ENCODE measurements around the gene NEK8.

NEK8 gene

GRCh38 chr17:28740406-28741357, 12.1 kb downstream of the NEK8 start:
- in situ Hi-C loops (cut with MboI; ENCODE audit: low pct_unique_long_range_greater_than_20kb, low sequenced_read_pairs): loop anchor here (25.0 kb wide), 1 partner anchor 372 kb away; no protein-coding TSS in a partner anchor

GRCh38 chr17:28741358-28742349, 13.1 kb downstream of the NEK8 start:
- DNase-seq: peak; percentile 96
- in situ Hi-C loops (cut with MboI; ENCODE audit: low pct_unique_long_range_greater_than_20kb, low sequenced_read_pairs): loop anchor here (25.0 kb wide), 1 partner anchor 371 kb away; no protein-coding TSS in a partner anchor

More at GRCh38 chr17:28740406-28741357, 12.1 kb downstream of the NEK8 start:
- DNase-seq: no peak

GRCh38 chr17:28743243-28744103, 14.9 kb downstream of the NEK8 start, which contains the start of gene TRAF4:
Gene TRAF4 (plus strand): TSS chr17:28744011. CDS start chr17:28744113, 102 bp downstream.
- peak; percentile 90 for DNase-seq
- in situ Hi-C loops (cut with MboI; ENCODE audit: low pct_unique_long_range_greater_than_20kb, low sequenced_read_pairs): loop anchor here (25.0 kb wide), 1 partner anchor 369 kb away; no protein-coding TSS in a partner anchor

GRCh38 chr17:28744104-28744971, 15.8 kb downstream of the NEK8 start:
- peak; percentile 52 for DNase-seq
- in situ Hi-C loops (cut with MboI; ENCODE audit: low pct_unique_long_range_greater_than_20kb, low sequenced_read_pairs): loop anchor here (25.0 kb wide), 1 partner anchor 368 kb away; no protein-coding TSS in a partner anchor

- DNase-seq: peak; percentile 58
- in situ Hi-C loops (cut with MboI; ENCODE audit: low pct_unique_long_range_greater_than_20kb, low sequenced_read_pairs): loop anchor here (25.0 kb wide), 1 partner anchor 367 kb away; no protein-coding TSS in a partner anchor
Observed at GRCh38 chr17:28744972-28745785, 16.6 kb downstream of the NEK8 start.

GRCh38 chr17:28745786-28746411, 17.3 kb downstream of the NEK8 start:
- no peak for DNase-seq
- in situ Hi-C loops (cut with MboI; ENCODE audit: low pct_unique_long_range_greater_than_20kb, low sequenced_read_pairs): loop anchor here (25.0 kb wide), 1 partner anchor 366 kb away; no protein-coding TSS in a partner anchor

- no peak for DNase-seq
- in situ Hi-C loops (cut with MboI; ENCODE audit: low pct_unique_long_range_greater_than_20kb, low sequenced_read_pairs): loop anchor here (25.0 kb wide), 1 partner anchor 366 kb away; no protein-coding TSS in a partner anchor
Observed at GRCh38 chr17:28746611-28747050, 18.0 kb downstream of the NEK8 start.

- no peak for DNase-seq
- in situ Hi-C loops (cut with MboI; ENCODE audit: low pct_unique_long_range_greater_than_20kb, low sequenced_read_pairs): loop anchor here (25.0 kb wide), 1 partner anchor 365 kb away; no protein-coding TSS in a partner anchor
Observed at GRCh38 chr17:28747051-28747691, 18.6 kb downstream of the NEK8 start.

GRCh38 chr17:28747801-28748750, 19.5 kb downstream of the NEK8 start:
- in situ Hi-C loops (cut with MboI; ENCODE audit: low pct_unique_long_range_greater_than_20kb, low sequenced_read_pairs): loop anchor here (25.0 kb wide), 1 partner anchor 364 kb away; no protein-coding TSS in a partner anchor
- DNase-seq: no peak

GRCh38 chr17:28748852-28749515, 20.4 kb downstream of the NEK8 start:
- in situ Hi-C loops (cut with MboI; ENCODE audit: low pct_unique_long_range_greater_than_20kb, low sequenced_read_pairs): loop anchor here (25.0 kb wide), 1 partner anchor 363 kb away; no protein-coding TSS in a partner anchor
- DNase-seq: no peak

GRCh38 chr17:28749516-28750177, 21.1 kb downstream of the NEK8 start:
- in situ Hi-C loops (cut with MboI; ENCODE audit: low pct_unique_long_range_greater_than_20kb, low sequenced_read_pairs): loop anchor here (25.0 kb wide), 1 partner anchor 363 kb away; no protein-coding TSS in a partner anchor
- DNase-seq: no peak

GRCh38 chr17:28750178-28751047, 21.8 kb downstream of the NEK8 start:
- peak; percentile 94 for DNase-seq
- in situ Hi-C loops (cut with MboI; ENCODE audit: low pct_unique_long_range_greater_than_20kb, low sequenced_read_pairs): no loop called here
